GM10248 (cell line): Measurements from ENCODE around the gene SWI5.

Experiments used
- CTCF ChIA-PET: fragments of 300-600 bp; sonication (Branson Sonifier 250); formaldehyde crosslinking; extraction: SDS; loops from one replicate; lab custom pipeline; 2021; ENCODE audit warnings: antibody characterized with exemption; lab: Yijun Ruan, JAX
- POLR2A ChIA-PET: fragments of 350-650 bp; sonication (Branson Sonifier 250); formaldehyde crosslinking; extraction: SDS; loops from one replicate; lab custom pipeline; 2020; ENCODE audit warnings: antibody characterized with exemption; lab: Yijun Ruan, JAX
- DNase-seq: peaks from one replicate; pipeline ENCODE4 v3.0.0; 2012; ENCODE audit errors: extremely low spot score
- CTCF ChIP-seq: IDR thresholded peaks from 2 replicates; pipeline ENCODE4 v1.5.1; 2012; ENCODE audit warnings: mild to moderate bottlenecking, low read depth; ENCODE audit errors: extremely low read depth, missing control alignments, control extremely low read depth

SWI5 gene

GRCh38 chr9:128254855-128255759 is 21.0 kb upstream of the SWI5 start:
- TF ChIP-seq CTCF, result peak; percentile 85
- DNase-seq, result peak; percentile 71
- POLR2A ChIA-PET, result interaction anchor here (0.6 to 1.9 kb wide), 2 partner anchors 21 to 325 kb away, joined by 3 to 4 read pairs; partner anchors contain the start of genes GOLGA2 and SWI5
- CTCF ChIA-PET, result interaction anchor here (0.6 to 1.9 kb wide), 18 partner anchors 8 to 165 kb away, joined by 3 to 9 read pairs (median 4); no protein-coding TSS in a partner anchor

- ChIA-PET POLR2A (no interaction called here), CTCF (interaction anchor here (0.8 kb wide), 1 partner anchor 11 kb away, joined by 3 read pairs; no protein-coding TSS in a partner anchor)
- no peak for TF ChIP-seq CTCF
- no peak for DNase-seq
Measured at GRCh38 chr9:128257086-128257825, 18.8 kb upstream of the SWI5 start.

- no peak for TF ChIP-seq CTCF
- ChIA-PET CTCF (interaction anchor here (0.8 kb wide), 1 partner anchor 10 kb away, joined by 3 read pairs; no protein-coding TSS in a partner anchor), POLR2A (no interaction called here)
- no peak for DNase-seq
Measured at GRCh38 chr9:128257907-128258306, 18.2 kb upstream of the SWI5 start.

- DNase-seq, result no peak
- TF ChIP-seq CTCF, result no peak
- CTCF ChIA-PET, result interaction anchor here (0.8 kb wide), 1 partner anchor 10 kb away, joined by 3 read pairs; no protein-coding TSS in a partner anchor
- POLR2A ChIA-PET, result no interaction called here
Measured at GRCh38 chr9:128258326-128258725, 17.8 kb upstream of the SWI5 start.

- DNase-seq, result no peak
- no peak for TF ChIP-seq CTCF
- CTCF ChIA-PET, result no interaction called here
- POLR2A ChIA-PET, result interaction anchor here (0.6 kb wide), 1 partner anchor 9 kb away, joined by 3 read pairs; no protein-coding TSS in a partner anchor
Measured at GRCh38 chr9:128259156-128259555, 16.9 kb upstream of the SWI5 start.

GRCh38 chr9:128260340-128260739 is 15.7 kb upstream of the SWI5 start:
- ChIA-PET POLR2A (no interaction called here), CTCF (no interaction called here)
- no peak for TF ChIP-seq CTCF
- no peak for DNase-seq
